Gastroesophageal sphincter (tissue), 4 donors: ENCODE data around the gene RENBP. TPM values are rescaled to one million over a fixed set of nuclear protein-coding genes. Genes with fewer than 3 reads are reported as not detected.

Experiments
- ATAC-seq: fragments of 150-250 bp; one replicate; pipeline ENCODE4 v1.9.1; 2016; ENCODE audit warnings: mild to moderate bottlenecking, moderate library complexity
- H3K27ac ChIP-seq, 4 donors: fragments of 200-600 bp; sonication (generic) in 3 of 4; 1 replicate in 3 of 4; 2 replicates in 1 of 4; pipeline ENCODE4 v1.5.1; 2016 to 2019
- H3K27me3 ChIP-seq: fragments of 200-600 bp; sonication (generic); one replicate; pipeline ENCODE4 v1.5.1; 2019
- H3K36me3 ChIP-seq, 2 donors: fragments of 200-600 bp; sonication (generic); one replicate each; pipeline ENCODE4 v1.5.1; 2019; ENCODE audit warnings: control low read depth in 1 of 2
- H3K4me1 ChIP-seq, 3 donors: fragments of 200-600 bp; sonication (generic); 1 replicate in 2 of 3; 2 replicates in 1 of 3; pipeline ENCODE4 v1.5.1; 2016 to 2019; ENCODE audit warnings: control low read depth in 2 of 3
- H3K4me3 ChIP-seq, 2 donors: fragments of 200-600 bp; sonication (generic); one replicate each; pipeline ENCODE4 v1.5.1; 2019; ENCODE audit warnings: mild to moderate bottlenecking in 1 of 2, moderate library complexity in 1 of 2
- H3K9me3 ChIP-seq, 3 donors: fragments of 200-600 bp; sonication (generic); one replicate each; pipeline ENCODE4 v1.5.1; 2017 to 2019; ENCODE audit warnings: control low read depth in 2 of 3
- CTCF ChIP-seq, 4 experiments: fragments of 200-600 bp in 2 of 4; fragments of 450-650 bp in 2 of 4; sonication (generic) in 1 of 4; IDR thresholded peaks; one replicate each; pipeline ENCODE4 v1.5.1; 2017 to 2019; ENCODE audit warnings: antibody characterized with exemption in 4 of 4, mild to moderate bottlenecking in 2 of 4, moderate library complexity in 2 of 4
- EP300 ChIP-seq: sonication (generic); formaldehyde crosslinking; IDR thresholded peaks from one replicate; pipeline ENCODE4 v1.6.1; 2017; ENCODE audit warnings: antibody characterized with exemption, mild to moderate bottlenecking
- POLR2A ChIP-seq, 2 donors: fragments of 450-650 bp; IDR thresholded peaks; one replicate each; pipeline ENCODE4 v1.6.1; 2017; ENCODE audit warnings: antibody characterized with exemption in 2 of 2, mild to moderate bottlenecking in 2 of 2, moderate library complexity in 1 of 2
- POLR2AphosphoS5 ChIP-seq: sonication (generic); formaldehyde crosslinking; IDR thresholded peaks from one replicate; pipeline ENCODE4 v1.6.1; 2017; ENCODE audit warnings: antibody characterized with exemption
- WGBS, 2 donors: methylation state at CpG; one replicate each; pipeline ENCODE4 v1.1.5; 2018; ENCODE audit warnings: low coverage in 1 of 2; 5-methylcytosine and 5-hydroxymethylcytosine counted together
- total RNA-seq, 4 donors: library from RNA; depleted of rRNA; stranded (reverse); fragments of >200 nt; gene quantifications; one replicate each; pipeline ENCODE4 v1.1.0, GENCODE V29; 2016

The RENBP gene
- total RNA-seq: 10 to 100 TPM in 3 of 4 donors, 1 to 10 TPM in 1; 8.1 to 15.0 (median 12.5) TPM

DNA sequence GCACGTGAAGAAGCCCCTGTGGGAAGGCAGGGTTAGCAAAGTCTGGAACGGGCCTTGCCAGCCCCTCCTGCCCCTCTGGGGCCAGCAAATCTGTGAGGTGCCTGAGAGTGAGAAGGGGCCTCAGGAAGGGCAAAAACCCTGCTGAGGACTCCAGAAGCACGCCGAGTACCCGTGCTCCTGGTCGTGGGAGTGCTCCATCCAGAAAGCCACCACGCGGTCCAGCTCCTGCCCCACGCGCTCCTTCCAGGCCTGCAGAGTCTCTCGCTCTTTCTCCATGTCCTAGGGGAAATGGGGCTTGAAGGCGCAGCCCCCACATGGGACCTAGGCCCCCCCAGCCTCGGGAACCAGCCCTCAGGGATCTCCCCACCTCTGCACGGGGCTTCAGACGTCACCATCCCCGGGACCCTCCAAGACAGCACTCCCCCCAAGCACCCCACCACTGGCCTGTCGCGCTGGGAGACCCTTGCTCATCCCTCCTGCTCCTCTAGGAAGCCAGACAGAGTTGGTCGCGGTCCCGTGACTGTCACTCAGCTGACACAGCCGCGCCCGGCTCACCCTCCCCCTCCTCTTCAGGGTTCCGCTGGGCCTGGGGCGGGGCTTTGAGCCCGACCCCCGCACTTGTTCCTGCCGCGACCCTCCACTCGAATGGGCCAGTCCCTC, at the start of gene RENBP:
Gene RENBP, minus strand, starts transcription at position 504 of the 660 bp plus-strand sequence. Its CDS starts 33 bp downstream, at position 471.
- ATAC-seq: no peak
- WGBS, 2 donors: 38% methylated on average over 4 of the region's 31 CpGs; no CpG with 5 or more reads in 1 of the 2 donors
- peak within 1 kb of the TSS; percentile 4 to 42 for H3K4me3 ChIP-seq
- TF ChIP-seq POLR2AphosphoS5 (no peak), POLR2A (IDR thresholded peaks at IDR 0.05) (peak in 1 of 2 donors; percentile 8)
- no peaks in the 10 kb centered on the region for H3K27me3 ChIP-seq
- peaks cover 0 to 32% (median 0%) of the 10 kb centered on the region in 3 donors for H3K4me1 ChIP-seq
- H3K27ac ChIP-seq: peak within 1 kb of the TSS in 2 of 4 donors; percentile 41 to 66
- no peaks in the 10 kb centered on the region for H3K9me3 ChIP-seq
- H3K36me3 ChIP-seq: peaks cover 0 to 2% of the 10 kb centered on the region in 2 donors

- H3K4me1 ChIP-seq: no peaks in the 10 kb centered on the region
- no peaks in the 10 kb centered on the region for H3K27me3 ChIP-seq
- WGBS, 2 donors: 81 to 88% methylated on average over 6 to 7 of the region's 10 CpGs
- H3K4me3 ChIP-seq: no peak overlapping the region
- no peak overlapping the region for H3K27ac ChIP-seq
- no peaks in the 10 kb centered on the region for H3K9me3 ChIP-seq
- no peaks in the 10 kb centered on the region for H3K36me3 ChIP-seq
- ATAC-seq: no peak
- no peak for TF ChIP-seq CTCF (IDR thresholded peaks at IDR 0.05)
- no peak for TF ChIP-seq POLR2AphosphoS5
- no peak for TF ChIP-seq POLR2A (IDR thresholded peaks at IDR 0.05)
- TF ChIP-seq EP300: no peak
Observed at GRCh38 chrX:153993978-153994377, 49.5 kb upstream of the RENBP start.

GRCh38 chrX:153993079-153993478, 48.6 kb upstream of the RENBP start:
- Histone ChIP-seq H3K4me1 (no peaks in the 10 kb centered on the region), H3K36me3 (no peaks in the 10 kb centered on the region), H3K27me3 (no peaks in the 10 kb centered on the region), H3K4me3 (no peak overlapping the region), H3K27ac (no peak overlapping the region), H3K9me3 (no peaks in the 10 kb centered on the region)
- no peak for TF ChIP-seq EP300
- TF ChIP-seq POLR2AphosphoS5: no peak
- TF ChIP-seq POLR2A (IDR thresholded peaks at IDR 0.05): no peak
- no peak for TF ChIP-seq CTCF (IDR thresholded peaks at IDR 0.05)
- ATAC-seq: no peak
- no CpG with 5 or more reads among the region's 12 CpGs for WGBS, 2 donors

DNA sequence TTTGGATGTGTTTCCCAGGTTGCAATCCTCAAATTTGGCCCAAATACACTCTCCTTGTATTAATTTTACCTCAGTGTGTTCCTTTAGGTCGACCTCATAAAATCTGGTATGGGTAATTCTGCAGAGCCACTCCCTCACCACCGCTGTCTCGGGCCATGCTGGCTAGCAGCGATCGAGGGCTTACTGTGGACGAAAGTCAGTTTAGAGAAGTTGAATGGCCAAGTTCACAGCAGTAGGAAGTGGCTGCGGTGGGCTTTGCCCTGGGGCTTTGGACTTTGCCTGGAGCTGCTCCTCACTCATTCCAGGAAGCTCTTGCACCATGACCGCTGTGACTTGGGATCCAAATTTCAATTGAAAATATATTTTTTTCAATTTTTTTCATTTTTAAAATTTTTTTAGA, 47.7 kb upstream of the RENBP start:
- ATAC-seq: no peak
- H3K36me3 ChIP-seq: no peaks in the 10 kb centered on the region
- WGBS, 2 donors: 60 to 100% methylated on average over 1 of the region's 8 CpGs
- H3K9me3 ChIP-seq: no peaks in the 10 kb centered on the region
- H3K27ac ChIP-seq: no peak overlapping the region
- no peak for TF ChIP-seq POLR2A (IDR thresholded peaks at IDR 0.05)
- no peak for TF ChIP-seq EP300
- TF ChIP-seq CTCF (IDR thresholded peaks at IDR 0.05): no peak
- TF ChIP-seq POLR2AphosphoS5: no peak
- H3K27me3 ChIP-seq: no peaks in the 10 kb centered on the region
- no peak overlapping the region for H3K4me3 ChIP-seq
- H3K4me1 ChIP-seq: no peaks in the 10 kb centered on the region

GRCh38 chrX:153991013-153991580, 46.7 kb upstream of the RENBP start:
- ATAC-seq: no peak
- 95% methylated on average over 3 of the region's 3 CpGs; no CpG with 5 or more reads in 1 of the 2 donors for WGBS, 2 donors
- H3K4me3 ChIP-seq: no peak overlapping the region
- no peaks in the 10 kb centered on the region for H3K27me3 ChIP-seq
- H3K9me3 ChIP-seq: no peaks in the 10 kb centered on the region
- no peaks in the 10 kb centered on the region for H3K4me1 ChIP-seq
- no peaks in the 10 kb centered on the region for H3K36me3 ChIP-seq
- no peak overlapping the region for H3K27ac ChIP-seq
- TF ChIP-seq EP300: no peak
- no peak for TF ChIP-seq CTCF (IDR thresholded peaks at IDR 0.05)
- TF ChIP-seq POLR2AphosphoS5: no peak
- no peak for TF ChIP-seq POLR2A (IDR thresholded peaks at IDR 0.05)
